Sigmoid colon (tissue), 7 donors: Measurements from ENCODE around the gene WNT9A. TPM values are rescaled to one million over a fixed set of nuclear protein-coding genes. Genes with fewer than 3 reads are reported as not detected.

Experiments
- DNase-seq: peaks from one replicate; pipeline ENCODE4 v3.0.0-alpha.2; 2019
- H3K27ac ChIP-seq, 4 donors: fragments of 200-600 bp; sonication (generic); one replicate each; pipeline ENCODE4 v1.5.1; 2016 to 2019; ENCODE audit warnings: mild to moderate bottlenecking in 1 of 4
- H3K27me3 ChIP-seq, 3 donors: fragments of 200-600 bp; sonication (generic); one replicate each; pipeline ENCODE4 v1.5.1; 2019; ENCODE audit warnings: mild to moderate bottlenecking in 1 of 3
- H3K36me3 ChIP-seq, 4 donors: fragments of 200-600 bp; sonication (generic); one replicate each; pipeline ENCODE4 v1.5.1; 2016 to 2019
- H3K4me1 ChIP-seq, 4 donors: fragments of 200-600 bp; sonication (generic); one replicate each; pipeline ENCODE4 v1.5.1; 2017 to 2019
- H3K4me3 ChIP-seq, 4 donors: fragments of 200-600 bp; sonication (generic); one replicate each; pipeline ENCODE4 v1.5.1; 2017 to 2019; ENCODE audit warnings: mild to moderate bottlenecking in 2 of 4, moderate library complexity in 1 of 4
- H3K9me3 ChIP-seq, 4 donors: fragments of 200-600 bp in 3 of 4; sonication (generic) in 3 of 4; one replicate each; pipeline versions ENCODE4 v1.5.1 to v1.6.1; 2013 to 2019
- CTCF ChIP-seq, 4 experiments: fragments of 450-650 bp in 3 of 4; fragments of 200-600 bp in 1 of 4; IDR thresholded peaks; one replicate each; pipeline ENCODE4 v1.5.1; 2016 to 2019; ENCODE audit warnings: antibody characterized with exemption in 4 of 4, mild to moderate bottlenecking in 3 of 4, moderate library complexity in 2 of 4
- EP300 ChIP-seq, 4 donors: sonication (generic); formaldehyde crosslinking; IDR thresholded peaks; one replicate each; pipeline ENCODE4 v1.6.1; 2017; ENCODE audit warnings: antibody characterized with exemption in 4 of 4
- POLR2A ChIP-seq, 2 donors: fragments of 450-650 bp; IDR thresholded peaks; one replicate each; pipeline ENCODE4 v1.6.1; 2016; ENCODE audit warnings: antibody characterized with exemption in 2 of 2, mild to moderate bottlenecking in 2 of 2, moderate library complexity in 2 of 2
- POLR2AphosphoS5 ChIP-seq, 4 donors: sonication (generic); formaldehyde crosslinking; IDR thresholded peaks; one replicate each; pipeline ENCODE4 v1.6.1; 2017; ENCODE audit warnings: antibody characterized with exemption in 4 of 4
- WGBS, 2 donors: extraction: QIAGEN DNeasy Blood & Tissue Kit; methylation state at CpG; one replicate each; pipeline ENCODE4 v1.1.7; 2013; 5-methylcytosine and 5-hydroxymethylcytosine counted together
- intact Hi-C: fragments of 100-400 bp; cut with DNase I; formaldehyde crosslinking; loops from one replicate; pipeline ENCODE4 v1.15.1; 2023
- polyA plus RNA-seq, 3 donors: library from polyadenylated mRNA; stranded (reverse); fragments of 200-250 nt; gene quantifications; one replicate each; pipeline ENCODE4 v1.2.3, GENCODE V29; 2013
- small RNA-seq, 3 donors: library from RNA; depleted of rRNA; stranded (forward); fragments of <200 nt; gene quantifications; one replicate each; pipeline ENCODE3, GENCODE V24; 2016
- total RNA-seq, 4 donors: library from RNA; depleted of rRNA; stranded (reverse); fragments of >200 nt; gene quantifications; one replicate each; pipeline ENCODE4 v1.1.0, GENCODE V29; 2016
- donor health status: healthy with polysubstance abuse.
- donor health status: Bipolar disorder and iron deficiency.
- donor health status: healthy.

Gene WNT9A
- total and polyA plus RNA-seq, 7 donors, result 0.23 to 25.5 (median 6.4) TPM

- TF ChIP-seq CTCF (IDR thresholded peaks at IDR 0.05) (no peak), POLR2AphosphoS5 (IDR thresholded peaks at IDR 0.05) (no peak), POLR2A (IDR thresholded peaks at IDR 0.05) (no peak), EP300 (IDR thresholded peaks at IDR 0.05) (no peak)
- peaks cover 0 to 6% (median 3%) of the 10 kb centered on the region in 4 donors for H3K9me3 ChIP-seq
- no peak overlapping the region for H3K27ac ChIP-seq
- intact Hi-C loops, result no loop called here
- 39 to 69% methylated on average over 5 of the region's 5 CpGs for WGBS, 2 donors
- no peak overlapping the region for H3K4me3 ChIP-seq
- DNase-seq, result no peak
- H3K27me3 ChIP-seq, result no peaks in the 10 kb centered on the region
- no peaks in the 10 kb centered on the region for H3K4me1 ChIP-seq
- no peaks in the 10 kb centered on the region for H3K36me3 ChIP-seq
Observed at GRCh38 chr1:227869851-227870305, 77.9 kb downstream of the WNT9A start.

GRCh38 chr1:227869279-227869842 lies 78.4 kb downstream of the WNT9A start:
- Histone ChIP-seq H3K9me3 (peaks cover 0 to 9% (median 7%) of the 10 kb centered on the region in 4 donors), H3K4me3 (no peak overlapping the region), H3K36me3 (no peaks in the 10 kb centered on the region), H3K27ac (no peak overlapping the region), H3K4me1 (no peaks in the 10 kb centered on the region), H3K27me3 (no peaks in the 10 kb centered on the region)
- no peak for TF ChIP-seq CTCF (IDR thresholded peaks at IDR 0.05)
- intact Hi-C loops, result no loop called here
- DNase-seq, result no peak
- WGBS, 2 donors, result 51 to 64% methylated on average over 5 of the region's 5 CpGs

Small RNA genes within 50 kb of the gene (small RNA-seq; reads per million reads assigned to genes)
- gene MIR5008 (0.06 to 0.58 (median 0.54) reads per million in 3 donors), gene SEPT14P17 (0 reads per million in 3 donors)

Other genes starting within 250 kb of the WNT9A start
- 10 to 100 TPM; 13.8 to 20.5 (median 14.8) TPM for gene JMJD4, start 212.6 kb downstream of the WNT9A start, total RNA-seq
- 10 to 100 TPM in 1 of 3 donors, 1 to 10 TPM in 2; 7.8 to 13.5 (median 8.8) TPM for gene JMJD4, start 212.6 kb downstream of the WNT9A start, polyA plus RNA-seq
- gene SNAP47, start 212.5 kb downstream of the WNT9A start, total RNA-seq, result 10 to 100 TPM; 33.9 to 51.6 (median 35.8) TPM
- 10 to 100 TPM; 13.8 to 19.9 (median 17.1) TPM for gene SNAP47, start 212.5 kb downstream of the WNT9A start, polyA plus RNA-seq
- not detected for gene PRSS38, start 132.3 kb downstream of the WNT9A start, total RNA-seq
- not detected for gene PRSS38, start 132.3 kb downstream of the WNT9A start, polyA plus RNA-seq
- gene WNT3A, start 59.1 kb upstream of the WNT9A start, total RNA-seq, result not detected
- gene WNT3A, start 59.1 kb upstream of the WNT9A start, polyA plus RNA-seq, result under 1 TPM in 1 of 3 donors, not detected in 2; 0.01 TPM
- gene ARF1, start 134.8 kb upstream of the WNT9A start, total RNA-seq, result 100 to 1,000 TPM; 212 to 250 (median 225) TPM
- 100 to 1,000 TPM; 345 to 482 (median 479) TPM for gene ARF1, start 134.8 kb upstream of the WNT9A start, polyA plus RNA-seq
- gene C1orf35, start 155.4 kb upstream of the WNT9A start, total RNA-seq, result 10 to 100 TPM in 3 of 4 donors, 1 to 10 TPM in 1; 7.8 to 18.1 (median 13.0) TPM
- gene C1orf35, start 155.4 kb upstream of the WNT9A start, polyA plus RNA-seq, result 10 to 100 TPM in 1 of 3 donors, 1 to 10 TPM in 2; 8.8 to 17.9 (median 9.0) TPM
- gene MRPL55, start 161.4 kb upstream of the WNT9A start, total RNA-seq, result 10 to 100 TPM; 62.0 to 90.6 (median 79.3) TPM
- gene MRPL55, start 161.4 kb upstream of the WNT9A start, polyA plus RNA-seq, result 10 to 100 TPM; 53.5 to 77.4 (median 58.0) TPM
- gene GUK1, start 192.3 kb upstream of the WNT9A start, total RNA-seq, result 100 to 1,000 TPM; 225 to 366 (median 303) TPM
- 100 to 1,000 TPM; 391 to 668 (median 656) TPM for gene GUK1, start 192.3 kb upstream of the WNT9A start, polyA plus RNA-seq
- gene GJC2, start 202.0 kb upstream of the WNT9A start, total RNA-seq, result 1 to 10 TPM; 4.2 to 6.4 (median 4.9) TPM
- under 1 TPM in 2 of 3 donors, not detected in 1; 0.60 to 0.99 TPM for gene GJC2, start 202.0 kb upstream of the WNT9A start, polyA plus RNA-seq
- gene IBA57, start 217.9 kb upstream of the WNT9A start, total RNA-seq, result 10 to 100 TPM in 2 of 4 donors, 1 to 10 TPM in 2; 2.9 to 14.0 (median 7.3) TPM
- gene IBA57, start 217.9 kb upstream of the WNT9A start, polyA plus RNA-seq, result 1 to 10 TPM; 3.7 to 8.0 (median 4.8) TPM